KBM-7 (cell line): ENCODE data around the gene CDH15.
A peak's percentile ranks its signal among the peaks of the same experiment; 100 is the strongest.
"Not testable (repeated sequence)": the region's sequence is repeated elsewhere in the genome, so short reads cannot be mapped to it uniquely, and the experiment has no call there.

Experiments
- DNase-seq: peaks from one replicate; pipeline ENCODE4 v3.0.0-alpha.2; 2015
- in situ Hi-C: fragments of 300-500 bp; cut with MboI; formaldehyde crosslinking; loops from 2 replicates; pipeline ENCODE4 v1.14.3; 2020; ENCODE audit warnings: low sequenced_read_pairs, low pct_unique_long_range_greater_than_20kb, mixed read lengths

CDH15 gene

GRCh38 chr16:89179656-89180315 is 8.2 kb downstream of the CDH15 start:
- DNase-seq = no peak
- in situ Hi-C loops = no loop called here

DNA sequence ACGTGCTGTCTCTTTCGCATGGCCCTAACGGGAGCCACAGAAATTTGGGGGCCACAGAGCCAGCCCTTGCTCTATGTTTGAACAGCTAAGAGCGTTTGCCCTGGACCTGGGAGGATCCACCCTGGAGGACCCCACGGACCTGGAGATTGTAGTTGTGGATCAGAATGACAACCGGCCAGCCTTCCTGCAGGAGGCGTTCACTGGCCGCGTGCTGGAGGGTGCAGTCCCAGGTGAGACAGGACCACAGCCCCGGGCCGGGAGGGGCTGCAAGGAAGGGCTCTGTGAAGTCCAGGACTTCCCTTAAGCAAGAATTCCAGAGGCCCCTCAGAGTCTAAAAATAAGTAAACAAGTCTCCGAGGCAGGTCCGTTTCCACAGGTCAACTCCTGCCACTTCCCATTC is 11.9 kb downstream of the CDH15 start:
- DNase-seq = no peak
- in situ Hi-C loops = no loop called here

- no peak for DNase-seq
- in situ Hi-C loops = no loop called here
Measured at GRCh38 chr16:89183975-89184676, 12.6 kb downstream of the CDH15 start.

DNA sequence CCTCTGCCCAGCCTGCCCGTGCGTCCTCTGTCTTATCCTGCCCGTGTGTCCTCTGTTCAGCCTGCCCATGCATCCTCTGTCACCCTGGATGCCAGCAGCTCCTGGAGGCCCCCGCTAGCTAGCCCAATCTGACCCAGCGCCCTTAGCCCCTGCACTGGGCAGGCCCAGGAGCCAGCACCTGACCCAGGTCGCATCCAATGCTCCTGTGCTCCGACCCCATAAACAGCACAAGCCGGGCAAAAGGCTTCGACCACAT is 13.1 kb downstream of the CDH15 start:
- in situ Hi-C loops = no loop called here

DNA sequence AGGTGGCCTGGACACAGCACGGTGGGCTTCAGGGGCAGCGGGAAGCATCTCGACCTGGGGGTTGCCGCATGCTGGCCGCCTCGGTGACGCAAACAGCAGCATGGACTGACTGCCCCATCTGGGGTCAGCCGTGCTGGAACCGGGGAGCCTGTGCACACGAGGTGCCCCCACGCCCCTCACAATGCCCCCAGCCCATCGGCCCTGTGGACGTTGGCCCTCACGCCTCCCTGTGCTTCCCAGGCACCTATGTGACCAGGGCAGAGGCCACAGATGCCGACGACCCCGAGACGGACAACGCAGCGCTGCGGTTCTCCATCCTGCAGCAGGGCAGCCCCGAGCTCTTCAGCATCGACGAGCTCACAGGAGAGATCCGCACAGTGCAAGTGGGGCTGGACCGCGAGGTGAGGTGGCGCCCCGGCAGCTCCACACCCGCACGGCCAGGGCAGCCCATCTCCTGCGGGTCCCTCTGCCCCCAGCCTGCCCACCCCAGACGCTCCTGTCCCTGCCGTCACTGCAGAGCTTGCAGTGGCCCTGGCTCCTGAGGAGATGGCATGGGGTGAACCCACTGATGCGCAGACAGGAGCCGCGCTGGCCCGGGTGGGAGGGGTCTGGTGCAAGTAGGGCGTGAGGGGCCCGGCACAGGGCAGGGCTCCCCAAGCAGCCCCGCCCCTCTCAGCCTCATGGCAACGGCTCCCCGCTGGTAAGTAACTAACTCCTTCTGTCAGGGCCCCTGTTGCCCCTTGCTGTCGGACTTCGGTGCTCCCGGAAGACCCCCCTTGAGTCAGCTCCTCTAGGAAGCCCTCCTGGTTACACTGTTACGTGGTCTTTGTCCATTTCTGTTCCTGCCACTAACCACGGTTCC is 13.6 kb downstream of the CDH15 start:
- DNase-seq = no peak
- in situ Hi-C loops = no loop called here

More for the DNA sequence above, 13.1 kb downstream of the CDH15 start:
- no peak for DNase-seq

DNA sequence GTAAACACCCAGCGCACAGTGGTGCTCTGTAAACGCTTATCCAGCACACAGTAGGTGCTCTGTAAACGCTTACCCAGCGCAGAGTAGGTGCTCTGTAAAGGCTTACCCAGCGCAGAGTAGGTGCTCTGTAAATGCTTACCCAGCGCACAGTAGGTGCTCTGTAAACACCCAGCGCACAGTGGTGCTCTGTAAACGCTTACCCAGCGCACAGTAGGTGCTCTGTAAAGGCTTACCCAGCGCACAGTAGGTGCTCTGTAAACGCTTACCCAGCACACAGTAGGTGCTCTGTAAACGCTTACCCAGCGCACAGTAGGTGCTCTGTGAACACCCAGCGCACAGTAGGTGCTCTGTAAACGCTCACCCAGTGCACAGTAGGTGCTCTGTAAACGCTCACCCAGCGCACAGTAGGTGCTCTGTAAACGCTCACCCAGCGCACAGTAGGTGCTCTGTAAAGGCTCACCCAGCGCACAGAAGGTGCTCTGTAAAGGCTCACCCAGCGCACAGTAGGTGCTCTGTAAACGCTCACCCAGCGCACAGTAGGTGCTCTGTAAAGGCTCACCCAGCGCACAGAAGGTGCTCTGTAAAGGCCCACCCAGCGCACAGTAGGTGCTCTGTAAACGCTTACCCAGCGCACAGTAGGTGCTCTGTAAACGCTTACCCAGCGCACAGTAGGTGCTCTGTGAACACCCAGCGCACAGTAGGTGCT is 14.5 kb downstream of the CDH15 start:
- in situ Hi-C loops, DNase-seq: not testable (repeated sequence)

DNA sequence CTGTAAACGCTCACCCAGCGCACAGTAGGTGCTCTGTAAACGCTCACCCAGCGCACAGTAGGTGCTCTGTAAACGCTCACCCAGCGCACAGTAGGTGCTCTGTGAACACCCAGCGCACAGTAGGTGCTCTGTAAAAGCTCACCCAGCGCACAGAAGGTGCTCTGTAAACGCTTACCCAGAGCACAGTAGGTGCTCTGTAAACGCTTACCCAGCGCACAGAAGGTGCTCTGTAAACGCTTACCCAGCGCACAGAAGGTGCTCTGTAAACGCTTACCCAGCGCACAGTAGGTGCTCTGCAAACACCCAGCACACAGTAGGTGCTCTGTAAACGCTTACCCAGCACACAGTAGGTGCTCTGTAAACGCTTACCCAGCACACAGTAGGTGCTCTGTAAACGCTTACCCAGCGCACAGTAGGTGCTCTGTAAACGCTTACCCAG is 15.1 kb downstream of the CDH15 start:
- in situ Hi-C loops, DNase-seq: not testable (repeated sequence)

GRCh38 chr16:89187032-89187769 is 15.7 kb downstream of the CDH15 start:
- in situ Hi-C loops = no loop called here
- DNase-seq = peak; percentile 54

GRCh38 chr16:89187770-89188392 is 16.3 kb downstream of the CDH15 start:
- in situ Hi-C loops = no loop called here
- no peak for DNase-seq

DNA sequence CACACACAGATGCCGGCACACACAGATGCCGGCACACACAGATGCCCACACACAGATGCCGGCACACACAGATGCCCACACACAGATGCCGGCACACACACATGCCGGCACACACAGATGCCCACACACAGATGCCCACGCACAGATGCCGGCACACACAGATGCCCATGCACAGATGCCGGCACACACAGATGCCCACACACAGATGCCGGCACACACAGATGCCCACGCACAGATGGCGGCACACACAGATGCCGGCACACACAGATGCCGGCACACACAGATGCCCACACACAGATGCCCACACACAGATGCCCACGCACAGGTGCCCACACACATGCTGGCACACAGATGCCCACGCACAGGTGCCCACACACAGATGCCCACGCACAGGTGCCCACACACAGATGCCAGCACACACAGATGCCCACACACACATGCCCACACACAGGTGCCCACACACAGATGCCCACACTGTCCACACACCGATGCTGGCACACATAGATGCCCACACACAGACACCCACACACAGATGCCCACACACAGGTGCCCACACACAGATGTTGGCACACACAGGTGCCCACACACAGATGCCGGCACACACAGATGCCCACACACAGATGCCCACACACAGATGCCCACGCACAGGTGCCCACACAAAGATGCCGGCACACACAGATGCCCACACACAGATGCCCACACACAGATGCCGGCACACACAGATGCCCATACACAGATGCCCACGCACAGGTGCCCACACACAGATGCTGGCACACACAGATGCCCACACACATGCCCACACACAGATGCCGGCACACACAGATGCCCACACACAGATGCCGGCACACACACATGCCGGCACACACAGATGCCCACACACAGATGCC is 17.2 kb downstream of the CDH15 start:
- DNase-seq, in situ Hi-C loops: not testable (repeated sequence)

DNA sequence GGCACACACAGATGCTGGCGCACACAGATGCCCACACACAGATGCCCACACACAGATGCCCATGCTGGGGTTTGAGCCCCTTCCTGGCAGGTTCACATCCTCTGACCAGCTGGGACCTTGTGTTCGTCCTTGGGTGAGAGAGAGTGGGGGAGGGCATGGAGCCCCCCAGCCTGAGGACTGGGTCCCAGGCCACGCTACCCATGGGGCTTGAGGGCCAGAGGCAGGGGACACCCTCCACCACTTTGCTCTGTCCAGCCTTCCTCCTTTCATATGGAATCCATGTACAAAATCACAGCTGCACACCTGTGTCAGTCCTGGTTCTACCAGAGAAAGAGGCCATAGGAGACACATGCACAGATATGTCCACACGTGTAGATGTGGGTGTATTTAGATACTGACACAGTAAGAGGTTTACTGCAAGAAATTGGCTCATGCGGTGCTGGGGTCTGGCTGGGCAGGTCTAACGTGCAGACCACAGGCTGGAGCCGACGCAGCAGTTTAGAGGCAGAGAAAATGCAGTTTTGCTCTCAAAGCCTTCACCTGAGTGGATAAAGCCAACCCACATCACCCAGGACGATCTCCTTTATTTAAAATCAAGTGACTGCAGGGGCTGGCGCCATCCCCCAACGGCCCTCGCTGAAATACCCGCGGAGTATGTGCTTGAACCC is 17.9 kb downstream of the CDH15 start:
- in situ Hi-C loops = no loop called here

DNA sequence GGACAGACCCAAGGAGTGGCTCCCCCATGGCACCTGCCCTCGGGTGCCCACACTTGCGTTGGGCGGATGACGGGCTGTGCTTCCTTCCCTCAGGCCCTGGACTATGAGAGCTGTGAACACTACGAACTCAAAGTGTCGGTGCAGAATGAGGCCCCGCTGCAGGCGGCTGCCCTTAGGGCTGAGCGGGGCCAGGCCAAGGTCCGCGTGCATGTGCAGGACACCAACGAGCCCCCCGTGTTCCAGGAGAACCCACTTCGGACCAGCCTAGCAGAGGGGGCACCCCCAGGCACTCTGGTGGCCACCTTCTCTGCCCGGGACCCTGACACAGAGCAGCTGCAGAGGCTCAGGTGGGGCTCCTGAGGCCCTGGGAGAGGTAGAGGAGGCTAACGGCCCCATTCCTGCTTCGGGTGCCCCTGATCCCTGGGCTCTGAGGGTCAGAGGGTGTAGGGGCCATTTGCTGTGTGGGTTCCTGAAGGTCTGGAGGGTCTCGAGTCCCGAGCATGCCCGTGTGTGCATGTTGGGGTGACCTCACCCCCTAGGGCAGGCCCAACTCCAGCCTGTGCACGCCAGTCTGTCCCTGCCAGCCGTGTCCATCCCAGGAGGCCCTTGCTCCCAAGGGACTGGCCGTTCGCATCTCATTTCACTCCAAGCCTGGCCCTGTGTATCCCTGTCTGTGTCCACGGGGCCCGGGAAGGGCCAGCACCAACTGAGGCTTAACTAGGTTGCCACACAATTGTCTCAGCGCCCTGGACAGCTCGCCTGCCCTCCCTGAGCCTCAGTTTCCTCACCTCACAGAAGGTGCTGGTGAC is 18.8 kb downstream of the CDH15 start:
- no peak for DNase-seq
- in situ Hi-C loops = no loop called here

More for the DNA sequence above, 17.9 kb downstream of the CDH15 start:
- DNase-seq = no peak

DNA sequence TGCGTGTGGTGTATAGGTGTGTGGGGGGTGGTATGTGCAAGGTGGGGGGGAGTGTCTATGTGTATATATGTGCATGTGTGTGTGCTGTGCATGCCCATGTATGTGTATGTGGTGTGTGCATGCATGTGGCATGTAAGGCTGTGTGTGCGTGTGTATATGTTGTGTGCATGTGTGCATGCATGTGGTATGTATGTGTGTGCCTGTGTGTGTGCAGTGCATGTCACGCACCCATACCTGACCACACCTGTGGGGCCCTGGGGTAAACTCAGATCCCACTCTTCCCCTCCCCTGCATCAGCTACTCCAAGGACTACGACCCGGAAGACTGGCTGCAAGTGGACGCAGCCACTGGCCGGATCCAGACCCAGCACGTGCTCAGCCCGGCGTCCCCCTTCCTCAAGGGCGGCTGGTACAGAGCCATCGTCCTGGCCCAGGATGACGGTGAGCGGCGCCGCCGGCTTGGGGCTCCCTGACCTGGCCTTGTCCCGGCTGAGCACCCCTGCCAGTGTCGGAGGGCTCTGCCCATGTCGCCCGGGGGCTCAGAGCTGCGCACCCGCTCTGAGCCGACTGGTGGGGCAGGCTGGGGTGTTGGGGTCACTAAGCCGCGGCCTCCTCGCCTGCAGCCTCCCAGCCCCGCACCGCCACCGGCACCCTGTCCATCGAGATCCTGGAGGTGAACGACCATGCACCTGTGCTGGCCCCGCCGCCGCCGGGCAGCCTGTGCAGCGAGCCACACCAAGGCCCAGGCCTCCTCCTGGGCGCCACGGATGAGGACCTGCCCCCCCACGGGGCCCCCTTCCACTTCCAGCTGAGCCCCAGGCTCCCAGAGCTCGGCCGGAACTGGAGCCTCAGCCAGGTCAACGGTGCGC is 19.7 kb downstream of the CDH15 start:
- DNase-seq = no peak
- in situ Hi-C loops = no loop called here

GRCh38 chr16:89191901-89192185 is 20.3 kb downstream of the CDH15 start:
- in situ Hi-C loops = no loop called here
- DNase-seq = no peak

GRCh38 chr16:89192186-89192955 is 20.8 kb downstream of the CDH15 start:
- peak; percentile 90 for DNase-seq
- in situ Hi-C loops = not testable (repeated sequence)
